Muscle of leg (tissue), 16 donors: ENCODE results near the gene EML1. TPM values are rescaled to one million over a fixed set of nuclear protein-coding genes. Genes with fewer than 3 reads are reported as not detected.

Source experiments
- DNase-seq: peaks from one replicate; pipeline ENCODE4 v3.0.0; 2013
- H3K27ac ChIP-seq: one replicate; pipeline ENCODE4 v1.5.1; 2013; ENCODE audit warnings: mild to moderate bottlenecking, low read length, control low read depth
- H3K27me3 ChIP-seq: one replicate; pipeline ENCODE4 v1.6.1; 2013; ENCODE audit warnings: low read length; ENCODE audit not compliant: control insufficient read depth, insufficient read depth
- H3K36me3 ChIP-seq: one replicate; pipeline ENCODE4 v1.6.1; 2013; ENCODE audit warnings: low read length; ENCODE audit not compliant: control insufficient read depth, insufficient read depth
- H3K4me1 ChIP-seq: one replicate; pipeline ENCODE4 v1.6.1; 2013; ENCODE audit warnings: low read length; ENCODE audit not compliant: control insufficient read depth, insufficient read depth
- H3K4me3 ChIP-seq: one replicate; pipeline ENCODE4 v1.5.1; 2013; ENCODE audit warnings: low read length, control low read depth
- H3K9me3 ChIP-seq: replicated peaks from 2 replicates; pipeline ENCODE4 v1.6.1; 2013; ENCODE audit warnings: low read depth, low read length; ENCODE audit not compliant: control insufficient read depth
- WGBS: methylation state at CpG from one replicate; pipeline ENCODE4 v1.1.5; 2013; ENCODE audit warnings: missing lambda C conversion rate; ENCODE audit not compliant: insufficient coverage; 5-methylcytosine and 5-hydroxymethylcytosine counted together
- long read RNA-seq, 11 donors: transcript quantifications; one replicate each; lab custom pipeline, GENCODE V29; 2026
- polyA plus RNA-seq, 8 donors: library from polyadenylated mRNA; unstranded; fragments of 120-200 nt; gene quantifications; one replicate each; pipeline versions ENCODE4 v1.2.1 to v1.2.3, GENCODE V29; 2013; ENCODE audit warnings: inconsistent platforms in 1 of 8, low replicate concordance in 1 of 8; ENCODE audit not compliant: insufficient read length in 8 of 8, insufficient read depth in 1 of 8
- total RNA-seq: library from RNA; stranded (reverse); fragments of 120-200 nt; gene quantifications from one replicate; pipeline ENCODE4 v1.2.4, GENCODE V29; 2013

Gene EML1, protein sequence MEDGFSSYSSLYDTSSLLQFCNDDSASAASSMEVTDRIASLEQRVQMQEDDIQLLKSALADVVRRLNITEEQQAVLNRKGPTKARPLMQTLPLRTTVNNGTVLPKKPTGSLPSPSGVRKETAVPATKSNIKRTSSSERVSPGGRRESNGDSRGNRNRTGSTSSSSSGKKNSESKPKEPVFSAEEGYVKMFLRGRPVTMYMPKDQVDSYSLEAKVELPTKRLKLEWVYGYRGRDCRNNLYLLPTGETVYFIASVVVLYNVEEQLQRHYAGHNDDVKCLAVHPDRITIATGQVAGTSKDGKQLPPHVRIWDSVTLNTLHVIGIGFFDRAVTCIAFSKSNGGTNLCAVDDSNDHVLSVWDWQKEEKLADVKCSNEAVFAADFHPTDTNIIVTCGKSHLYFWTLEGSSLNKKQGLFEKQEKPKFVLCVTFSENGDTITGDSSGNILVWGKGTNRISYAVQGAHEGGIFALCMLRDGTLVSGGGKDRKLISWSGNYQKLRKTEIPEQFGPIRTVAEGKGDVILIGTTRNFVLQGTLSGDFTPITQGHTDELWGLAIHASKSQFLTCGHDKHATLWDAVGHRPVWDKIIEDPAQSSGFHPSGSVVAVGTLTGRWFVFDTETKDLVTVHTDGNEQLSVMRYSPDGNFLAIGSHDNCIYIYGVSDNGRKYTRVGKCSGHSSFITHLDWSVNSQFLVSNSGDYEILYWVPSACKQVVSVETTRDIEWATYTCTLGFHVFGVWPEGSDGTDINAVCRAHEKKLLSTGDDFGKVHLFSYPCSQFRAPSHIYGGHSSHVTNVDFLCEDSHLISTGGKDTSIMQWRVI
- total RNA-seq, result 39.6 TPM
- polyA plus RNA-seq, result 10 to 100 TPM; 24.3 to 51.2 (median 42.8) TPM
- long read RNA-seq, donor 1, full-length matches to known transcripts, result 2 of 2 reads
- long read RNA-seq, donor 1, partial matches to known transcripts, result 0 of 2 reads
- long read RNA-seq, donor 1, other reads (novel, unspliced or antisense), result 0 of 2 reads
- long read RNA-seq, donor 2, full-length matches to known transcripts, result 1 of 1 reads
- long read RNA-seq, donor 2, partial matches to known transcripts, result 0 of 1 reads
- long read RNA-seq, donor 2, other reads (novel, unspliced or antisense), result 0 of 1 reads
- long read RNA-seq, donor 3, full-length matches to known transcripts, result 2 of 2 reads
- long read RNA-seq, donor 3, partial matches to known transcripts, result 0 of 2 reads
- long read RNA-seq, donor 3, other reads (novel, unspliced or antisense), result 0 of 2 reads
- long read RNA-seq, donor 4, result 0 reads
- long read RNA-seq, donor 5, full-length matches to known transcripts, result 7 of 15 reads
- long read RNA-seq, donor 5, partial matches to known transcripts, result 8 of 15 reads
- long read RNA-seq, donor 5, other reads (novel, unspliced or antisense), result 0 of 15 reads
- long read RNA-seq, donor 6, full-length matches to known transcripts, result 3 of 3 reads
- long read RNA-seq, donor 6, partial matches to known transcripts, result 0 of 3 reads
- long read RNA-seq, donor 6, other reads (novel, unspliced or antisense), result 0 of 3 reads
- long read RNA-seq, donor 7, full-length matches to known transcripts, result 6 of 6 reads
- long read RNA-seq, donor 7, partial matches to known transcripts, result 0 of 6 reads
- long read RNA-seq, donor 7, other reads (novel, unspliced or antisense), result 0 of 6 reads
- long read RNA-seq, donor 8, full-length matches to known transcripts, result 2 of 2 reads
- long read RNA-seq, donor 8, partial matches to known transcripts, result 0 of 2 reads
- long read RNA-seq, donor 8, other reads (novel, unspliced or antisense), result 0 of 2 reads
- long read RNA-seq, donor 9, full-length matches to known transcripts, result 4 of 4 reads
- long read RNA-seq, donor 9, partial matches to known transcripts, result 0 of 4 reads
- long read RNA-seq, donor 9, other reads (novel, unspliced or antisense), result 0 of 4 reads
- long read RNA-seq, donor 10, full-length matches to known transcripts, result 4 of 4 reads
- long read RNA-seq, donor 10, partial matches to known transcripts, result 0 of 4 reads
- long read RNA-seq, donor 10, other reads (novel, unspliced or antisense), result 0 of 4 reads
- long read RNA-seq, donor 11, full-length matches to known transcripts, result 2 of 2 reads
- long read RNA-seq, donor 11, partial matches to known transcripts, result 0 of 2 reads
- long read RNA-seq, donor 11, other reads (novel, unspliced or antisense), result 0 of 2 reads

DNA sequence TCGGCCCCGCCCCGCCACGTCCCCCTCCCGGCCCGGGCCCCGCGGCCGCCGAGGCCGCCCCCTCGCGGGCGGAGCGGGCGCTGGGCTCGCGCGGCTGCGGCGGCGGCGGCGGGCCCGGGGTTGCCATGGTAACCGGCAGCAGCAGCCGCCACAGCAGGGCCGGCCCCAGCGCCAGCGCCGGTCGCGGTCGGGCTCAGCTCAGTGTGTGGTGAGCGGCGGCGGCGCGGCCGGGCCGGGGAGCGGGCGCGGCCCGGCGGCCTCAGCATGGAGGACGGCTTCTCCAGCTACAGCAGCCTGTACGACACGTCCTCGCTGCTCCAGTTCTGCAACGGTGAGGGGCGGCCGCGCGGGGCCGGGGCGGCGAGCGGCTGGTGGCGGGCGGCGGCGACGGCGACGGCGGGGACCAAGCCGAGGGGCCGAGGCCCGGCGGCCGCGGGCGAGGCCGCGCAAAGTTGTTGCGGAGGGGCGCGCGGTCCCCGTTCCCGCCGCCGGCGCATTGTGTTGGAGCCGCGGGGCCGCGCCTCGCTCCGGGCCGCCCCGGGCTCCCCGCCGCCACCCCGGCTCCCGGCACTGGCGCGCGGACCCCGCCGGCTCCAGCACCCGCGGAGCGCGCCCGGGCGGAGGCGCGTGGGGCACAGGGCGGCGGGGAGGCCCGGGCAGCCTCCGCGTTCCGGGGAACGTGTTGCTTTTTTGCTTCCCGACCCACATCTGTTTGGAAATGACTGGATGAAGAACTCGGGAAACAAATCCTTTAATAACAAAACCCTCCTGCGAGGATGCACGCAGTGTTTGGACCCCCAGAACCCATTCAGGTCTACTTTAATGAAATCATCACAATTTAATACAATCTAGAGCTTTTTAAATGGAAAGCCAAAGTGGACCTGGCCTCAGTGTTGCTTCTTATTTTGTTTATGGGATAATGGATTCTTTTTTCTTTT is at the start of gene EML1:
TSS of gene EML1 (plus strand) at position 201 of the 938 bp plus-strand sequence. CDS start at position 265, 64 bp downstream.
- H3K27me3 ChIP-seq, result peaks cover 5% of the 10 kb centered on the region
- no peaks in the 10 kb centered on the region for H3K36me3 ChIP-seq
- peak within 1 kb of the TSS; percentile 56 for H3K4me3 ChIP-seq
- H3K4me1 ChIP-seq, result peaks cover 17% of the 10 kb centered on the region
- peak within 1 kb of the TSS; percentile 92 for H3K27ac ChIP-seq
- under 1% methylated on average over 113 of the region's 121 CpGs for WGBS
- peak; percentile 94 for DNase-seq
- no peaks in the 10 kb centered on the region for H3K9me3 ChIP-seq

DNA sequence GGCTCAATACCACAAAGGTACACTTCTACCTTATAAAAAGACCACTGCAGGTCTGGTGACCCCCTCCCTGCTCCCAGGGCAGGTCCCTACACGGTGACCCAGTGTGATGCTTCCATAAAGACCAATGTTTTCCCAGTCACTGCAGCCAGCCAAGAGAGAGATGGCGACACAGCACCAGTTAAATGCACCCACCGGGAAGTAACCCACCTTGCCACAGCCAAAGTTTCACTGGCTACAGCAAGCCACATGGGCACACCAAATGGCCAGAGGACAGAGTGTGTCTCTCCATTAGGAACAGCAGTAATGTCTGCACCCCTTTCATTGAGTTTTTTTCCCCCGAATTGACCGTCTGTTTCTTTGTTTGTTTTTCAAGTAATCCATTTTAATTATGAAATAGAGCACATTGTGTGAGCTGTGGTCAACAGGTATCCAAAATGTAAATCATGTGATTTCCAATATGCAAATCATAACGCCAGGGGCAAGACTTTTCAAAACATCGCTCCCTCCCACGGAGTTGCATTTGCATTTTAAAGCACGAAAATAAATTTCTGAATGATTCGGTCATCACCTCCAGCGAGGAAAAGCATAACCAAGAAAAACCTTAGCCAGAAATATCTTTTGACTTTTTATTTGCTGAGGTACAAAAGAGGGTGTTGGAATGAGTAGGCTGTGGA is 48.9 kb upstream of the EML1 start:
- no peaks in the 10 kb centered on the region for H3K36me3 ChIP-seq
- peaks cover 64% of the 10 kb centered on the region for H3K4me1 ChIP-seq
- peaks cover 5% of the 10 kb centered on the region for H3K27me3 ChIP-seq
- no peak overlapping the region for H3K27ac ChIP-seq
- no peaks in the 10 kb centered on the region for H3K9me3 ChIP-seq
- 43% methylated on average over 7 of the region's 11 CpGs for WGBS
- no peak for DNase-seq
- no peak overlapping the region for H3K4me3 ChIP-seq

- 100% methylated on average over 3 of the region's 7 CpGs for WGBS
Measured at GRCh38 chr14:99744873-99745224, 48.4 kb upstream of the EML1 start.

DNA sequence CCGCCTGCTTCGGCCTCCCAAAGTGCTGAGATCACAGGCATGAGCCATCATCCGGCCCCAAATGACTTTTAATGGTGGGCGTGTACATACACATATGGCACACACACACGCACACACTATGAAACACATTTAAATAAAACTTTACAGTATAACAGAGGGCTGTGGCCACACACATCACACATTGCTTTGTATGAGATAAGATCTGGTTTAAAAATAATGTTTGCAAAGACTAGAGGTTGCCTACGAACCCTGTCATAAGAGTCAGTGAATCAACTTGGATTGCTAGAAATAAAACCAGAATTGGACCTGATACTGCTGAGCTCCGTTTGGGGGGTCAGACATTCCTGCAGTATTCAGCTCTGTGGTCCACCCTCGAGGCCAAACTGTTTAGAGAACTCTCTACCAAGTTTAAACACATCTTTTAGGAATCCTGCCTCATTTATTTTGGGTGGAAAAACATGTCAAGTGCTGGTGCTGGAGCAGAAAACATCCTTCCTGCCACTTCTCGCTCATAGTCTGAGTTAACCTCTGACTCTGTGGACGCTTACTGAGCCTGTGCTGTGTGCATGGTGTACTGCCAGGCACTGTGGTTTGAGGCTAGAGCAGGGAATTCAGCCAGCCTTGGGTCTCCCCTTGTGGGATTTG is 47.8 kb upstream of the EML1 start:
- H3K27ac ChIP-seq, result peak overlapping the region; percentile 35
- WGBS, result 74% methylated on average over 3 of the region's 10 CpGs
- peaks cover under 1% of the 10 kb centered on the region for H3K27me3 ChIP-seq
- H3K36me3 ChIP-seq, result no peaks in the 10 kb centered on the region
- H3K4me1 ChIP-seq, result peaks cover 64% of the 10 kb centered on the region
- no peak for DNase-seq
- H3K9me3 ChIP-seq, result no peaks in the 10 kb centered on the region
- H3K4me3 ChIP-seq, result no peak overlapping the region

More at GRCh38 chr14:99744873-99745224, 48.4 kb upstream of the EML1 start:
- no peak overlapping the region for H3K4me3 ChIP-seq
- peaks cover 5% of the 10 kb centered on the region for H3K27me3 ChIP-seq
- no peaks in the 10 kb centered on the region for H3K9me3 ChIP-seq
- H3K27ac ChIP-seq, result no peak overlapping the region
- H3K36me3 ChIP-seq, result no peaks in the 10 kb centered on the region
- DNase-seq, result no peak
- peaks cover 64% of the 10 kb centered on the region for H3K4me1 ChIP-seq

GRCh38 chr14:99747167-99747566 is 46.0 kb upstream of the EML1 start:
- no peaks in the 10 kb centered on the region for H3K9me3 ChIP-seq
- H3K27ac ChIP-seq, result no peak overlapping the region
- H3K27me3 ChIP-seq, result no peaks in the 10 kb centered on the region
- 78% methylated on average over 5 of the region's 7 CpGs for WGBS
- H3K4me1 ChIP-seq, result peaks cover 54% of the 10 kb centered on the region
- no peak for DNase-seq
- H3K36me3 ChIP-seq, result no peaks in the 10 kb centered on the region
- H3K4me3 ChIP-seq, result no peak overlapping the region

- H3K9me3 ChIP-seq, result no peaks in the 10 kb centered on the region
- H3K27ac ChIP-seq, result peak overlapping the region; percentile 42
- no peaks in the 10 kb centered on the region for H3K36me3 ChIP-seq
- DNase-seq, result no peak
- 79% methylated on average over 19 of the region's 22 CpGs for WGBS
- H3K4me1 ChIP-seq, result peaks cover 58% of the 10 kb centered on the region
- no peaks in the 10 kb centered on the region for H3K27me3 ChIP-seq
- H3K4me3 ChIP-seq, result no peak overlapping the region
Measured at GRCh38 chr14:99747582-99748330, 45.5 kb upstream of the EML1 start.

- DNase-seq, result no peak
- Histone ChIP-seq H3K4me1 (peaks cover 64% of the 10 kb centered on the region), H3K36me3 (no peaks in the 10 kb centered on the region), H3K4me3 (no peak overlapping the region), H3K9me3 (no peaks in the 10 kb centered on the region), H3K27me3 (peaks cover 1% of the 10 kb centered on the region), H3K27ac (no peak overlapping the region)
- 71% methylated on average over 7 of the region's 9 CpGs for WGBS
Measured at GRCh38 chr14:99748529-99748928, 44.7 kb upstream of the EML1 start.
